Neural crest cell (in vitro differentiated cells): ENCODE measurements around the gene DNAH6. TPM values are rescaled to one million over a fixed set of nuclear protein-coding genes. Genes with fewer than 3 reads are reported as not detected.

Experiments
- DNase-seq: peaks from one replicate; pipeline ENCODE4 v3.0.0; 2021; ENCODE audit warnings: low read depth, mixed read lengths, low spot score
- H3K27ac Mint-ChIP-seq: one replicate; pipeline ENCODE4 v1.8.0; 2021; ENCODE audit warnings: mild to moderate bottlenecking, mixed read lengths; ENCODE audit not compliant: unreplicated experiment
- H3K27me3 Mint-ChIP-seq: 2 replicates; pipeline ENCODE4 v1.8.0; 2021; ENCODE audit warnings: low read depth, mild to moderate bottlenecking, mixed read lengths
- H3K36me3 Mint-ChIP-seq: 2 replicates; pipeline ENCODE4 v1.8.0; 2021; ENCODE audit warnings: low read depth, mild to moderate bottlenecking, mixed read lengths
- H3K4me1 Mint-ChIP-seq: 2 replicates; pipeline ENCODE4 v1.8.0; 2021; ENCODE audit warnings: mixed read lengths
- H3K4me3 Mint-ChIP-seq: one replicate; pipeline ENCODE4 v1.8.0; 2021; ENCODE audit warnings: mild to moderate bottlenecking, mixed read lengths
- H3K9me3 Mint-ChIP-seq: 2 replicates; pipeline ENCODE4 v1.8.0; 2021; ENCODE audit warnings: mixed read lengths
- total RNA-seq: library from RNA; stranded (reverse); gene quantifications from 2 replicates; pipeline ENCODE4 v1.2.1, GENCODE V29; 2021
- TF ChIP-seq, protein P1 (sequence below): fragments of 200-600 bp; sonication (generic); conservative IDR thresholded peaks from 2 replicates; pipeline ENCODE4 v1.5.0; 2021; ENCODE audit warnings: antibody characterized with exemption, mild to moderate bottlenecking

DNAH6 gene
- total RNA-seq, 1 donor from 2014 or later = 2.8 TPM

GRCh38 chr2:84639751-84640150 lies 123.5 kb downstream of the DNAH6 start:
- TF ChIP-seq, protein P1, sequence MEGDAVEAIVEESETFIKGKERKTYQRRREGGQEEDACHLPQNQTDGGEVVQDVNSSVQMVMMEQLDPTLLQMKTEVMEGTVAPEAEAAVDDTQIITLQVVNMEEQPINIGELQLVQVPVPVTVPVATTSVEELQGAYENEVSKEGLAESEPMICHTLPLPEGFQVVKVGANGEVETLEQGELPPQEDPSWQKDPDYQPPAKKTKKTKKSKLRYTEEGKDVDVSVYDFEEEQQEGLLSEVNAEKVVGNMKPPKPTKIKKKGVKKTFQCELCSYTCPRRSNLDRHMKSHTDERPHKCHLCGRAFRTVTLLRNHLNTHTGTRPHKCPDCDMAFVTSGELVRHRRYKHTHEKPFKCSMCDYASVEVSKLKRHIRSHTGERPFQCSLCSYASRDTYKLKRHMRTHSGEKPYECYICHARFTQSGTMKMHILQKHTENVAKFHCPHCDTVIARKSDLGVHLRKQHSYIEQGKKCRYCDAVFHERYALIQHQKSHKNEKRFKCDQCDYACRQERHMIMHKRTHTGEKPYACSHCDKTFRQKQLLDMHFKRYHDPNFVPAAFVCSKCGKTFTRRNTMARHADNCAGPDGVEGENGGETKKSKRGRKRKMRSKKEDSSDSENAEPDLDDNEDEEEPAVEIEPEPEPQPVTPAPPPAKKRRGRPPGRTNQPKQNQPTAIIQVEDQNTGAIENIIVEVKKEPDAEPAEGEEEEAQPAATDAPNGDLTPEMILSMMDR = no peak
- H3K36me3 Mint-ChIP-seq = peaks cover 9% of the 10 kb centered on the region
- no peaks in the 10 kb centered on the region for H3K4me1 Mint-ChIP-seq
- H3K4me3 Mint-ChIP-seq = no peak overlapping the region
- peaks cover 11% of the 10 kb centered on the region for H3K9me3 Mint-ChIP-seq
- H3K27me3 Mint-ChIP-seq = no peaks in the 10 kb centered on the region
- DNase-seq = no peak
- H3K27ac Mint-ChIP-seq = no peak overlapping the region

DNA sequence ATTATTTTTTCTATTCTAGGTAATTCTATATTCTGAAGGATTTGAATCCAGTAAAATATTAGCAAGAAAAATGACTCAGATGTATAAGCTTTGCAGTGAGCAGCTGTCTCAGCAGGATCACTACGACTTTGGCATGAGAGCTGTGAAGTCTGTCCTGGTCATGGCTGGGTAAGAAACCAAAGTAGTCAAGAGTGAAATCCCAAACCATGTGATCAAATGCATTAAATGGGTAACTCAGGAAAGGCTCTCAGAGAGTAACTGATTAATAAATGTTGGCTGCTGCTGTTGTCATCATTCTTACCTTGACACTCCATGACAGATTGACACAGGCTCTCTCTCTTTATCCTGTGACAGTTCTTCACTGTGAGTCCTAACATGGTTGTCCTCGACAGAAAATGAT lies 124.1 kb downstream of the DNAH6 start:
- TF ChIP-seq, protein P1 = no peak
- Mint-ChIP-seq H3K27ac (no peak overlapping the region), H3K4me3 (no peak overlapping the region), H3K4me1 (no peaks in the 10 kb centered on the region), H3K36me3 (peaks cover 9% of the 10 kb centered on the region), H3K9me3 (peaks cover 11% of the 10 kb centered on the region), H3K27me3 (no peaks in the 10 kb centered on the region)
- no peak for DNase-seq

- no peaks in the 10 kb centered on the region for H3K27me3 Mint-ChIP-seq
- H3K36me3 Mint-ChIP-seq = peaks cover 9% of the 10 kb centered on the region
- no peaks in the 10 kb centered on the region for H3K4me1 Mint-ChIP-seq
- no peak overlapping the region for H3K4me3 Mint-ChIP-seq
- DNase-seq = no peak
- TF ChIP-seq, protein P1 = no peak
- no peak overlapping the region for H3K27ac Mint-ChIP-seq
- H3K9me3 Mint-ChIP-seq = peaks cover 11% of the 10 kb centered on the region
Measured at GRCh38 chr2:84641021-84641420, 124.7 kb downstream of the DNAH6 start.

GRCh38 chr2:84643991-84644390 lies 127.7 kb downstream of the DNAH6 start:
- peaks cover 11% of the 10 kb centered on the region for H3K9me3 Mint-ChIP-seq
- peaks cover 9% of the 10 kb centered on the region for H3K36me3 Mint-ChIP-seq
- no peak for DNase-seq
- H3K27ac Mint-ChIP-seq = no peak overlapping the region
- TF ChIP-seq, protein P1 = no peak
- no peaks in the 10 kb centered on the region for H3K4me1 Mint-ChIP-seq
- no peaks in the 10 kb centered on the region for H3K27me3 Mint-ChIP-seq
- H3K4me3 Mint-ChIP-seq = no peak overlapping the region

DNA sequence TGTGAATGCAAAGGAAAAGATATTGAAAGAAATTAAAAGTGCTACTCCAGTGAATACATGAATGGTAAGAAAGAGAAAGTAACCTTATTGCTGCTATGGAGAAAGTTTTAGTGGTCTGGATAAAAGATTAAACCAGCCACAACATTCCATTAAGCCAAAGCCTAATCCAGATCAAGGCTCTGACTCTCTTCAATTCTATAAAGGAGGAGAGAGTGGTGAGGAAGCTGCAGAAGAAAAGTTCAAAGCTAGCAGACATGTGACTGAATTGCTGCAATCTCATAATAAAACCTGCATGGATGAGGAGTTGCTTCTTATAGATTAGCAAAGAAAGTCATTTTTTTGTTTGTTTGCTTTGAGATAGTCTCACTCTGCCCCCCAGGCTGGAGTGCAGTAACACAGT lies 130.2 kb downstream of the DNAH6 start:
- Mint-ChIP-seq H3K9me3 (peaks cover 11% of the 10 kb centered on the region), H3K27ac (no peak overlapping the region), H3K36me3 (peaks cover 6% of the 10 kb centered on the region), H3K27me3 (no peaks in the 10 kb centered on the region), H3K4me3 (no peak overlapping the region), H3K4me1 (no peaks in the 10 kb centered on the region)
- DNase-seq = no peak
- TF ChIP-seq, protein P1 = no peak

GRCh38 chr2:84647267-84647666 lies 131.0 kb downstream of the DNAH6 start:
- H3K9me3 Mint-ChIP-seq = peaks cover 11% of the 10 kb centered on the region

More at GRCh38 chr2:84647267-84647666, 131.0 kb downstream of the DNAH6 start:
- H3K4me1 Mint-ChIP-seq = no peaks in the 10 kb centered on the region
- H3K27me3 Mint-ChIP-seq = no peaks in the 10 kb centered on the region
- TF ChIP-seq, protein P1 = no peak
- no peak for DNase-seq
- peaks cover 6% of the 10 kb centered on the region for H3K36me3 Mint-ChIP-seq
- H3K4me3 Mint-ChIP-seq = no peak overlapping the region
- no peak overlapping the region for H3K27ac Mint-ChIP-seq
